GM19328 (cell line): ENCODE data around the gene GLS.

ENCODE experiments used
- ATAC-seq: cut with Tn5 transposase; IDR thresholded peaks from one replicate; pipeline ENCODE4 v1.9.1; 2021; ENCODE audit warnings: mild to moderate bottlenecking, moderate library complexity; ENCODE audit not compliant: unreplicated experiment

GLS gene

DNA sequence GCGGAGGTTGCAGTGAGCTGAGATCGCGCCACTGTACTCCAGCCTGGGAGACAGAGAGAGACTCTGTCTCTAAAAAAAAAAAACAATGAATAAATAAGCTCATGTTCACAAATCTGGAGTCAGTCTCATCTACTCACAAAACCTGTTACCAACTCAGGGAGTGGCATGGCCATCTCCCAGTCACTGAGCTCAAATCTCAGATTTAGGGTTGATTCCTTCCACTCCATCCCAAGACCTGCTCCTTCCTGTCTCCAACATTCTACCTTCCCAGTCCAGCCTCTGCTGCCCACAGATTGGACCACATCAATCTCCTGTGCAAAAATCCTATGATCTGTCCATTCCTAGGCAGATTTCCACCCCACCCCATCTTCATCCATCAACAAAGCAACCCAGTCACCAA, 131.7 kb downstream of the GLS start:
- no peak for ATAC-seq

GRCh38 chr2:191012845-191013681, 132.4 kb downstream of the GLS start:
- no peak for ATAC-seq

GRCh38 chr2:191013682-191013931, 133.0 kb downstream of the GLS start:
- no peak for ATAC-seq

- peak; percentile 84 for ATAC-seq
Observed at GRCh38 chr2:191013932-191014652, 133.5 kb downstream of the GLS start, which contains the start of gene STAT1. Gene STAT1 (minus strand): TSS chr2:191014171. CDS start chr2:191010003, 4,168 bp downstream.

DNA sequence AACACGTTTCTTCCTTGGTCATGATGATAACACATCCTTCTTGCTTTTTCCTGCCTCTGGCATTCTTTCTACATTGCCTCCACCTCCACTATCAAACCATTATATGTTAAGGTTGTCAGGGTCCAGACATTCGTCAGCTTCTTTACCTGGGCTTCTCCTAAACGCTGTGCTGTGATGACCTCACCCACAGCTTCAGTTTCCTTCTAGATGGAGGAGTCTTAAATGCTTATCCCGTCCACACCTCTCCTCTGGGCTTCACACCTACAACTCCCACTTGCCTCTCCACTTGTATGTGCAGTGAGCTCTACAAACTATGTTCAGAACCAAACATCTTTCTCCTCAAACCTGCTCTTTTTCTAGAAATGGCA, 134.0 kb downstream of the GLS start:
- peak; percentile 4 for ATAC-seq
